B cell (primary cell): Measurements from ENCODE around the gene EML3.

Experiments
- CTCF ChIP-seq: fragments of 200-600 bp; IDR thresholded peaks from one replicate; pipeline ENCODE4 v1.8.0; 2022; ENCODE audit warnings: antibody characterized with exemption, mild to moderate bottlenecking
- EZH2 ChIP-seq: IDR thresholded peaks from 2 replicates; pipeline ENCODE4 v1.6.1; 2012; ENCODE audit warnings: borderline replicate concordance, low read depth, mild to moderate bottlenecking, moderate library complexity, low read length; ENCODE audit not compliant: insufficient read depth, poor library complexity, severe bottlenecking

GRCh38 chr11:62611705-62612365 is 740 bp downstream of the EML3 start:
- no peak for TF ChIP-seq CTCF
- TF ChIP-seq EZH2, result no peak
